SIG-M5 treated with dmso at 0.1 percent for 504 hours (cell line): ENCODE measurements around the gene CD40.
"Not testable (repeated sequence)": the region's sequence is repeated elsewhere in the genome, so short reads cannot be mapped to it uniquely, and the experiment has no call there.

Experiments
- DNase-seq: peaks from one replicate; lab custom pipeline; 2025; ENCODE audit not compliant: unreplicated experiment; lab: John Stamatoyannopoulos, UW

The CD40 gene

DNA sequence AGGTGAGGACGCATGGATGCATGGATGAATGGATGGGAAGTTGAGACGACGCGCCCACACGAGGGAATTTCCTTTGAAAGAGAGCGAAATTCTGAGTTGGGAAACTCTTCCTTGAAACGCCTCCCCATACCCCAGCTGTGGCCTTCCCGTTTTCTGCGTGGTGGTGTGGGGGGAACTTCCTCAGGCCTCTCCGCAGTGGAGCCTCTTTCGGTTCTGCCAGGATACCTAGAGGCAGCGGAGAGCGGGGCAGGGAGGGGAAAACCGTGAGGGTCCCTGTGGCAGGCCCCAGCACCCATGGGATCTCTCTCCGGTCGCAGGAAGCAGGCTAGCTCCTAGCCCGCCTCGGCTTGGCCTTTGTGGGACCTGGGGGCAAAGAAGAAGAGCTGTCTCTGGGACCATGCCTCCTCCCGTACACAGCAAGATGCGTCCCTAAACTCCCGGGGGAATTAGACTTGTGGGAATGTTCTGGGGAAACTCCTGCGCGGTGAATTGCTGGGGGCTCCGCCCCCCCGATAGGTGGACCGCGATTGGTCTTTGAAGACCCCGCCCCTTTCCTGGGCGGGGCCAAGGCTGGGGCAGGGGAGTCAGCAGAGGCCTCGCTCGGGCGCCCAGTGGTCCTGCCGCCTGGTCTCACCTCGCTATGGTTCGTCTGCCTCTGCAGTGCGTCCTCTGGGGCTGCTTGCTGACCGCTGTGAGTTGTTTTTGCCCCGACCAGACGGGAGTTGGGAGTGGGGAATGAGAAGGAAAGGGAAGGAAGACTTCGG, at the start of gene CD40:
TSS of gene CD40 (plus strand) at position 611 of the 764 bp plus-strand sequence. CDS start at position 641, 30 bp downstream.
- DNase-seq = peak; percentile 44

DNA sequence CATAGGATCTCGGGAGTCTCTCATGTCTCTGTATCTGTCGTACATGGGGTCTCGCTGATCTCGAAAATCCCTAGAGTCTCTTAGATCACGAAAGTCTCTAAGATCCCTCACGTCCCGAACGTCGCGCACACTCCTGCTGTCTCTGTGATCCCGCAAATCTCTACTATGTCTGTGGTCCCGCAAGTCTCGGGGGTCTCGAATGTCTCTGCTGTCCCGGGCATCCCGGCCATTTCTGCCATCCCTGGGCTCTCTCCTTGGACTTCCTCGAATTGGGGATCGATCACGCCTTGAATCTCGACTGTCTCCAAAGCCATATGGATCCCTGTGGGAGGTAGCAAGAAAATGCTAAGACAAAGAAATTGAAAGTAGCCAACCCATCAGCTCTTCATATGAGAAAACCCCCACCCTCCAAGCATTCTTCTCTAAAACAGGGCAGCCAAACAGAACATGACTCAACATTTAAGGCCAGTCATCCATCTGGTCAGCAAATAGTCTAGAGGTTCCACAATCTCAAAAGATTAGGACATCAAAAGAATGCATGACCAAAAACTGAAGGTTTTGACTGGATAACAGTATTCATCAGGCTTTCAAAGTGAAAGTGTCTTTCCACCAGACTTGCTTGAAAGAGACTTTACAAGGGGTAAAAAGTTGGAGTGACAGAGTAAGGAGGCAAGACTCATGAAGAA, 47.8 kb upstream of the CD40 start:
- DNase-seq = no peak

DNA sequence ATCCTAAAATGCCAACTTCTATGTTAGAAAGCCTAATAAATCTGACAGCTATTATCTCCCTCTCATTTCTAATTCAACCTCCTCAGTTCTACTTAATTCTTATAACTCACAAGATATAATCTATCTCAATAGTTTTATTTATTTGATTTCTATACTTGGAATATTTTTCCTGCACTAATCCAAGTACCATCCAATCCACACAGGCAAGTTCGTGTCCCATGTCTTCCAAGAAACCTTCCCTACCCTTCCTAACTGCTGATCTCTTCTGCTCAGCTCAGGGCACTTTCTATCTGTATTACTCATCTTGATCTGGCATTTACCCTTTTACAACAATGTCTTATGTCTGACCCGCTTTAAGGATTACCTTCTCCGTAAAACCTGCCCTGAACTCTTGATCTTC, 46.5 kb upstream of the CD40 start:
- no peak for DNase-seq

DNA sequence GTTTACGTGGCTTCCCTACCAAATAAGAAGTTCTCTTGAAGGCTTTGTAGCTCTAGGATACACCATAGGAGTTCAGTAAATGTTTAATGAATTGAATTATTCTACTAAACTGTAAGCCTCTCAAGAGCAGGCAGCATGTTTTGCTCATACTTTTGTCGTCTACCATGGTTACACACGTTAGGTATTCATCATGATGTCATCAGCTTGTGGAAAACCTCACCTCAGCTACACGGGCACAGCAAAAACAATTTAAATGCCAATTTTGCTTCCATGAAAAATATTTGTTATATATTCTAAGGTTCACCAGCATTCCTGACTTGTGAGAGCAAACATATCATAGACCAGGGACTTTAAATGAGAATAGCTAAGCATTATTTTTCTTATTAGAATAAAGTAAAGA, 45.1 kb upstream of the CD40 start:
- DNase-seq = no peak

DNA sequence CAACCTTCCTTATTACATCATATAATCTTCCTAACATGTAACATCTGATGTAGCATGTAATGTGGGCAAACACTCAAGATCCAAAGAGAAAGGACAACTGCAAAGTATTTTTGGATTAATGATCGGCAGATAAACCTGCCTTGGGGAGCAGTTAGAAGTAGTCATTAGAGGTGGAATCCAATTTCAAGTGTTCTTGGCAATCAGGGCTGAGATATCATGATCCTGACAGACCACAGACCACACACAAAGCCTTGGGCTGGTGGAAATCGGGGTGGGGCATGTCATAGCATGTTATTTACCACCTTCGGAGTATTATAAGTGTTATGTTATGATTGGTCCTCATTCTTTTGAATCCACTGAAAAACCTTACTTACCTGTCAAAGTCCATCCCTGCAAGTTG, 44.7 kb upstream of the CD40 start:
- no peak for DNase-seq

DNA sequence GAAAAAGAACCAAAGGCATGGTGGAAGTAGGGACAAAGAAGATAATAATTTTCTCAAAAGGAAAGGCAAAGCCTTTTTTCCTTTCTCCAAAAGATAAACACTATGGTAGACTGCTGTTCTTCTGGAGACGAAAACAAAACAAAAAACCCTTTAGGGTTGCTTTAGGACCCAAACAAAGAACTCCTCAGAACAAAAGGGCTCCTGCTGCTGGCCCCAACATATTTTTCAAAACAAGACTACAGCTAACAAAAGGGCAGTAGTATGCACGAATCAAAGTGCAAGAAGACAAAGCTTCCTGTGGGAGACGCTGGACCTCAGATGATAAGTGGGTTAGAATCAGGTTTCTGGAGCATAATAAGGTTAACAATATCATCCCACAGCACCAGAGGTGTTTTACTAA, 44.1 kb upstream of the CD40 start:
- no peak for DNase-seq

DNA sequence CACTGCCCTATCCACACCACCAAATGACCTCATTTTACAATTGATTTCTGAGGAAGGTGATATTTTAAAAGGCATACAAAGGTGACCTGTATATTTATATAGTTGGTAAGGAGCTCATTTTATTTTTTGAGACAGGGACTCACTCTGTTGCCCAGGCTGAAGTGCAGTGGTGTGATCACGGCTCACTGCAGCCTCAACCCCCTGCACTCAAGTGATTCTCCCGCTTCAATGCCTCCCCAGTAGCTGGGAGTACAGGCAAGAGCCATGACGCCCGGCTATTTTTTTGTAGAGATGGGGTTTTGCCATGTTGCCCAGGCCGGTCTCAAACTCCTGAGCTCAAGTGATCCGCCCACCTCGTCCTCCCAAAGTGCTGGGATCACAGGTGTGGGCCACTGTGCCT, 41.3 kb upstream of the CD40 start:
- no peak for DNase-seq

DNA sequence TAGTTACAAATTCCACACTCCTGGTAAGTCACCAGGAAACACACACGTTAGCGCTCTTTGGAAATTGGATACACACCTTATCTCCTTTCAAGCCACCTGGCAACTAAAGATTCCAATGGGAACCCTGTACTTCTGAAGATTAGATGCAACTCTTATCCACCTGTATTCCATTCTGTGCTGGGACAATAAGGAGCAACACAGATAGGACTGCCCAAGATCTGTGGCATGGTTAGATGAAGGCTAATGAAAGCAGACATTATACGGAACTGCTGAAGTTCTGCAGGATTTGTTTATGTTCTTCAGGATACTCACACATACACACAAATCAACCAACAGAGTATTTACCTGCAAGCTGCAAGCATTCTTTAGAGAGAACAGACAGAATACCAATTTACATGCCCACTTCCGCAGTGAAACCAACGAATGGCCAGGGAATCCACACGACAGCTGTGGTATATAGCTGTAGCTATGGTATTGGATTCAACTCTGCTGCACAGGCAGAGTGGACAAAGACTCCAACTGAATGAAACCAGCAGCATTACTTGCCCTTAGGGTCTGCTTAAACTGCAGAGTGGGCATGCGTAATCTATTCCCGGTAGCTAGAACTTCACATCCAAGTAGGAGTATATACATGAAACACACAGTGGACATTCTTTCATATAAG, 40.3 kb upstream of the CD40 start:
- no peak for DNase-seq

DNA sequence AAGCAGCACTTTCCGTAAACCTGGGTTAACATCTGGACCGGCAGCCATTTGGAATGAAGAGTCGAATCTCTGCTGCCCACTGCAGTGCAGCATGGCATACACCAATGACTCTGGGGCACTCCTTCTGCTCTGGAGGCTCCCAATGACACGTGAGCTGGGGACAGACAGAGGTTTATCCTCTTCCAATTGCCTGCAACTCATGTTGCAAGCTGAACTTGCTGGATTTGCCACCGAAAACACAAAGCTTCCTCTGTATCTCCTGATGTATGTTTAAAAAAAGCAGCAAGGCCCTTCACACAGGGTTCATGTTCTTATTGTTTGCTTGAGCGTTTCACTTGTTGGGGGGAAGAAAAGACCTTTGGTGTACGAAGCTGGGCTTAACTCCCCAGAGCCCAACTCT, 39.2 kb upstream of the CD40 start:
- no peak for DNase-seq

DNA sequence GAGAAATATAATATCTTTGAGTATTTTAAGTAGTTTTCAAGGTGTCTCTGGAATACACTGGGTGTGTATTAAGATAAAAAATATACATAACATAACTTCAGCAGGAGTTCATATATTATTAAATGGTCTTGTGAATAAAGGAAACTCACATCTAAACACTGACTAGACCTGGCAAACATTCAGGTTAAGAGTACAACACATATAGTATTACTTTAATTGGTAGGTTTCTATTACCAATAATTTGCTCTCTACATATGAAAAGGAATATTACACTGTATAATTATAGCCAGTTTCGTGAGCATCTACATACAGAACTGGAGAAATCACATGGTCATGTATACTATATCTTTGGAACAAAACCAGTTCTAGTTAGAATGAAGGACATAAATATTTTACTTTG, 37.0 kb upstream of the CD40 start:
- no peak for DNase-seq

DNA sequence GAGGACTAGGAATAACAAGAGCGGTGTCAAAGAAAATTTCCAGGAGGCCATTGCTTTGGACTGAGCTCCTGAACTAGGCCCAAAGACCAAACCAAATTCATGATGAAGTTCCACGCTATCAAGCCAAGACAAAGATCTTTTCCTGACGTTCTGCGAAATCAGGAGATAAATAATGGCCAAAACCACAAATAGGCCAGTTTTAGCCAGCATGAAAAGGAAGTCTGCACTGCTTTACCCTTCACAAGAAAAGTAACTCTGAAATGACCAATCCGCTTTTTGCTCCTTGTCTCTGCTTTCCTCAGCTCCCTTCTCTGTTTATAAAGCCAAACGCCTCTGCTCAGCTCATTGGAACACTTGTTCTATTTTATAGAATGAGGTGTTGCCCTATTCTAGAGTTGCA, 35.0 kb upstream of the CD40 start:
- DNase-seq = no peak

DNA sequence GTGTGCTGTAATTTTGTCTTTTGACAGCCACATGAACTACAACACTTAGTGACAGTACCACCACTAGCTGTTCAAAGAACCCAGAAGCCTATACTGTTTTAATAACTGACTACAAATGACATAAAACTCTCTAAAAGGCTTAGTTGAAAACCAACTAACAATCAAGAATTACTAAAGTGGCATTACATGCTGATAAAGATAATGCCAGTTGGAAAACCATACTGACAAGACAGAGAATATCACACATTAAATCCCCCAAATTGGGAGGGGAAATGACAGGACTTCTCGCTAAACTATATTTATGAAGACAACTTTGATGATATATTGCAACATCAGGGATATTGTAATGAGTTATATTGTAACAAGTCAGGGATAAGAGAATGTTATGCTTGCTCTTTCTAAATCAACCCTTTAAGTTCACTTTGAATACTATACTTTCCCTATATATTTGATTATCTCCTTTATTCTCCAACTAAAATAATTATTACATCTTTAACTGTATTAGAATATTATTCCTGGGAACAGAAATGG, 34.5 kb upstream of the CD40 start:
- DNase-seq = no peak

DNA sequence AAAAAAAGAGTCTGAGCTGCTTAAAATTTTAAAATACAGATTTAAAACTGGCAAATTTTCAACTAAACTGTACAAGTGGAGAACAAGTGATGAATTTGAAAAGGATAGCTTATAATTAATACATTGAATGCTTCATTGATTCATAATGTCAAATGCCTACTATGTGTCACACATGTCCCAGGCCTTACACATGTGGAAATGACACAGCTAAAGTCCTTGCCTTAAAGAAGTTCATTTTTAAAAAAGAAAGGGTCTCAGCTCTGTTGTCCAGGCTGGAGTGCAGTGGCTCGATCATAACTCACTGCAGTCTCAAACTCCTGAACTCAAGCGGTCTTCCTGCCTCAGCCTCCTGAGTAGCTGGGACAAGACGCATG, 33.3 kb upstream of the CD40 start:
- DNase-seq = no peak

DNA sequence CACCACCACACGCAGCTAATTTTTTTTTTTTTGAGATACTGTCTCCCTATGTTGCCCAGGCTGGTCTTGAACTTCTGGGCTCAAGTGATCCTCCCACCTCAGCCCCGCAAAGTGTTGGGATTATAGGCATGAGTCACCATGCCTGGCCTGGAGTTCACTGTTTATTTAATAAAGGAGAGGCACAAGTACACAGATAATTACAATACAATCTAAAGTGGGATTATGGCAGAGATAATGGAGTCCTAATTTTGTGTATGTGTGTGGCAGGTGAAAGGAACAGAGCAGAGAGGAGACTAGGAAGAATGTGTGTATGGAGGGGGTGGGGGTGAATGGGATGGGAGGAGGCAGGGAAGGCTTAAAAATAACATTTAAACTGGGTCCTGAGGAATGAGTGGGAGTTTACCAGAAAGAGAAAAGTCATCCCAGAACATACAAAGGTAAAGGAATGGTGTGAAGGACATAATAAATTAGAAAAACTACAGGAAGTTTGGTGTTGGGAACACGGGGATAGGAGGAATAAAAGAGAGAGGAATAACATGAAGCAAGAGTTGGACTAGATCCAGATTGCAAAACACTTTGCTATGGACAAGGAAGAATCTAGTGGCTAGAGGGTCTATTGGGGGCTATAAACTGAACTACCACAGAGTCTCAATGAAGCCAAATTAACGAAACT, 32.8 kb upstream of the CD40 start:
- DNase-seq = no peak

DNA sequence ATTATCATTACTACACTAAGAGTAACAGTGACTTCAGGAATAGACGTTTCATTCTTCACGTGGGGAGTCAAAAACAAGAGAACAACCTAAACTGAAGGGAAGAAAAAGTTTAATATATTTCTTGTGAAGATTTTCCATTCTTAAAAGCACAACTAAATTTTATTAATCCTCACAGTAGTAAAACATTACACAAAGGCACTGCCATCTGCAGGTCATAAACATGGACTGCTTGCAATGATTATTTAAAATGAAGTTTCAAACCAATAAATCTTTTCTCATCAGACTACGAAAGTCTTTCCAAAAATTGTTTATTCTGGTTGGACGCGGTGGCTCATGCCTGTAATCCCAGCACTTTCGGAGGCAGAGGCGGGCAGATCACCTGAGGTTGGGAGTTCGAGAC, 31.0 kb upstream of the CD40 start:
- no peak for DNase-seq

DNA sequence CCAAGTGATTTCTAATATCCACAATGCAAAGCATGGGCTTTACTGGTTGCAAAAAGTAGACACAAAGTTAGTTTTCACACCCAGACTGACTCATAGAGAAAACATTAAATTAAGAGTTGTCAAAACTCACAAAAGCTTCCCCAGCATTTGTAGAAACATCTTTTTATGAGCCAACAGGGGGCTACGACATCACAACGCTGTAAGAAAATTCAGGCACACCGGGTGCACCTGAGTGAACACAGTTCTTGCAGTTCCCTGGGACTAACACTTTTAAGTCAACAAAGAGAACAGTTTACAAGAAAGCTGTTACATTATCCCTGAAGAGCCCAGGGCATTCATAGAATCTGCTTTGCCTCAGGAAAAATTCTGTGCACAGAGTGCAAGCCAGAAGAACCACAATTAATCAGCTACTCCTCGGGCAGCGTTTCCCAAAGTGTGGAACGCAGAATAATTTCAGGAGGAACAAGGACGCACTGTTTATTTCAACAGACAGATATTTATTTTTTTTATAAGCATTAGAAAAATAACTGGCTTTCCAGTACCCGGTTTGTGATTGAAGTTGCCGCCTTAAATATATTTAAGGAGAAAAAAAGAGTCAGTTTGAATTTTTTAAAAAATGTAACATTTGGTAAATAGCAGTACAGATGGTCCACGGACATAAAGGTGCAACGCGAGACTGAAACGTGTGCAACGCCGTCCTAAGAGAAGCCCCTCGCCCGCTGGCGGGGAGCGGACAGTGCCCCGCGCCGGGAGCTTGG, 29.5 kb upstream of the CD40 start:
- DNase-seq = no peak

DNA sequence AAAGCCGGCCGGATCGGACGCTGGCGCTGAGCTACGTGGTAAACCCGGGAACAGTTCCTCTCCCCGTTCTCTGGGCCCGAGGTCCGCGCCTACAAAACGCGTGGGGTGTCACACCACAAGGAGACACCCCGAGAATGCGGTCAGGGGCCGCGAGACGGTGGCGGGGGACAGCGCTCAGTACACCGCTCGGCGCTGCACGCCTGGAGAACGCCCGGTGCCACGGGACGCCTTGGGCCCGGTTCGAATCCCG, 29.0 kb upstream of the CD40 start:
- no peak for DNase-seq

DNA sequence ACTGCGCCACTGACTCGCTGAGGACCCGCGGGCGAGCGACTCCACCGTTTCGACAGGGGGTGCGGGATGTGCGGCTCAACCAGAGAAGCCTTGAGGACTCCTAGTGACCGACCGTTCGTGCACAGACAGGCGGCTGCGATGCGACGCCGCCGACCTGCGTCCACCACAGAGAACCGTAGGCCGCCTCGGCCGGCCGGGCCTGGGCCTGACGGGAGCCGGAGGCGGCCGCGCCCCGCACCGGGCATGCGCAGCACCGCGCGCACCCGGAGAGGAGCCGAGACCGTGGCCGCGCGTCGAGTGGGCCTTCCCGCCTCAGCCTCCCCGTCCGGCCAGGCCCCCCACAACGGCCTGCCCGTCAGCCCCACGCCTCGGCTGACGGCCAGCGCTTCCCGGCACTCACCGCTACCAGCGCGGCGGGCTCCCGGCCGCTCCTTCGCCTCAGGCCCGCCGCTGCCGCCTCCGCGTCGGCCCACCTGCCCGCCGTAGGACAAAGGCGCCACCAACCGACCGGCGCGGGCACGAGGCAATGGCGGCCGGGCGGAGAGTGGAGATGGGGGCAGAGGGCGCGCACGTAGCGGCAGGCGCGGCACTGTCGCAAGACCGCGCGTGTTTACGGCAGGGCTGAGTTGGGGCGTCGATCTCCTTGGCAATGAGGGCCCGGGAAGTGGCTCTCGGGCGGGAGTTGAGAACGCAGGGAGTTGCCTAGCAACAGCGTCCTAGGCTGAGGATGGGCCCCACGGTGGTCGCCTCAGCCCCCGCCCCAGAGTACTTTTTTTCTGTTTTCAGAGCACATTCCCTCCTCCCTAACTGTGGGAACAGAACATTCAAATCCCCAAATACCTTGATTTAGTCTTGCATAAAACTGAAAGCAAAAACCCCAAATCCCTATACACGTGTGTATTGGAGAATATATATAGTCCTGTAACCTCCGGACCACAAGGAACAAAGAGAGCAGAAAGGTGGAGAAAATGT, 28.4 kb upstream of the CD40 start, which contains the start of gene NCOA5:
TSS of gene NCOA5 (minus strand) at position 546 of the 972 bp plus-strand sequence. CDS start 10,538 bp downstream, outside the sequence.
- peak; percentile 95 for DNase-seq

DNA sequence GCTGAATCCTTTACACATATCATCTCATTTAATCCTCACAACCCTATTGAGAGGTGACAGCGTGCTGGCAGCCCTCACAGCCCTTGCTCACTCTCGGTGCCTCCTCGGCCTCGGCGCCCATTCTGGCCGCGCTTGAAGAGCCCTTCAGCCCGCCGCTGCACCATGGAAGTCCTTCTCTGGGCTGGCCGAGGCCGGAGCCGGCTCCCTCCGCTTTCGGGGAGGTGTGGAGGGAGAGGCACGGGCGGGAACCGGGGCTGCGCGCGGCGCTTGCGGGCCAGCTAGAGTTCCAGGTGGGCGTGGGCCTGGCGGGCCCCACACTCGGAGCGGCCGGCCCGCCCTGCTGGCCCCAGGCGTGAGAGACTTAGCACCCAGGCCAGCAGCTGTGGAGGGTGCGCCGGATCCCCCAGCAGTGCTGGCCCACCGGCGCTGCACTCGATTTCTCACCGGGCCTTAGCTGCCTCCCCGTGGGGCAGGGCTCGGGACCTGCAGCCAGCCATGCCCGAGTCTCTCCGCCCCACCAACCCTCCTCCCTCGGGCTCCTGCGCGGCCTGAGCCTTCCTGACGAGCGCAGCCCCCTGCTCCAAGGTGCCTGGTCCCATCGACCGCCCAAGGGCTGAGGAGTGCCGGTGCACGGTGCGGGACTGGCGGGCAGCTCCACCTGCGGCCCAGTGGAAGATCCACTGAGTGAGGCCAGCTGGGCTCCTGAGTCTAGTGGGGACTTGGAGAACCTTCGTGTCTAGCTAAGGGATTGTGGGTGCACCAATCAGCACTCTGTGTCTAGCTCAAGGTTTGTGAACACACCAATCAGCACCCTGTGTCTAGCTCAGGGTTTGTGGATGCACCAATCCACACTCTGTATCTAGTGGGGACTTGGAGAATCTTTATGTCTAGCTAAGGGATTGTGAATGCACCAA, 26.2 kb upstream of the CD40 start:
- not testable (repeated sequence) for DNase-seq
